K562 (cell line): ENCODE measurements around the gene STEAP2. TPM values are rescaled to one million over a fixed set of nuclear protein-coding genes. Genes with fewer than 3 reads are reported as not detected.
A peak's percentile ranks its signal among the peaks of the same experiment; 100 is the strongest.

Experiments used
- BCOR ChIP-seq: fragments of 450-650 bp; IDR thresholded peaks from 2 replicates; pipeline ENCODE4 v1.6.1; 2016
- BDP1 ChIP-seq: IDR thresholded peaks from 3 replicates; pipeline ENCODE4 v1.6.1; 2011; ENCODE audit not compliant: insufficient read length, insufficient read depth
- HMGN3 ChIP-seq: IDR thresholded peaks from 2 replicates; pipeline ENCODE4 v1.6.1; 2011; ENCODE audit warnings: borderline replicate concordance, low read depth, mild to moderate bottlenecking, mixed read lengths, low read length; ENCODE audit not compliant: insufficient read length; ENCODE audit errors: extremely low read depth
- MEIS2 ChIP-seq: fragments of 450-650 bp; IDR thresholded peaks from 2 replicates; pipeline ENCODE4 v1.6.1; 2014; ENCODE audit warnings: mild to moderate bottlenecking; ENCODE audit not compliant: partially characterized antibody
- NFIC ChIP-seq: fragments of 450-650 bp; IDR thresholded peaks from 2 replicates; pipeline ENCODE4 v1.6.1; 2017; ENCODE audit warnings: mild to moderate bottlenecking, inconsistent platforms
- NRF1 ChIP-seq, 2 experiments: fragments of 450-650 bp; IDR thresholded peaks in 1 of 2; conservative IDR thresholded peaks in 1 of 2; 2 replicates each; pipeline ENCODE4 v1.6.1; 2014; ENCODE audit warnings: mild to moderate bottlenecking in 2 of 2
- RBM34 ChIP-seq: fragments of 200-400 bp; formaldehyde crosslinking; IDR thresholded peaks from 2 replicates; pipeline ENCODE4 v1.6.1; 2018; ENCODE audit warnings: low read length, borderline replicate concordance; ENCODE audit not compliant: insufficient read depth
- TAF9B ChIP-seq: fragments of 450-650 bp; IDR thresholded peaks from 2 replicates; pipeline ENCODE4 v1.6.1; 2018; ENCODE audit warnings: mild to moderate bottlenecking; ENCODE audit not compliant: partially characterized antibody
- TBP ChIP-seq: optimal IDR thresholded peaks from 2 replicates; pipeline ENCODE3; 2011; ENCODE audit warnings: low read depth, low read length, improper control_type of control experiment
- TRIM28 ChIP-seq: fragments of 450-650 bp; IDR thresholded peaks from 2 replicates; pipeline ENCODE4 v1.6.1; 2017
- ZZZ3 ChIP-seq: fragments of 450-650 bp; IDR thresholded peaks from 2 replicates; pipeline ENCODE4 v1.6.1; 2016; ENCODE audit warnings: antibody characterized with exemption, mild to moderate bottlenecking, moderate library complexity
- polyA plus RNA-seq, 8 experiments: library from polyadenylated mRNA; depleted of rRNA in 4 of 8; stranded (reverse) in 5 of 8; unstranded in 3 of 8; fragments of >200 nt; fragmentation: Nextera tagmentation in 2 of 8; fragmentation: Illumina TruSeq in 1 of 8; extraction: Ambion mirVana in 2 of 8; extraction: Trizol in 1 of 8; gene quantifications; 2 replicates each; pipeline versions ENCODE4 v1.2.1 to v1.2.3, GENCODE V29; 2011 to 2014; ENCODE audit warnings: inconsistent platforms in 1 of 8, missing spikeins in 1 of 8
- total RNA-seq, 7 experiments: library from RNA; depleted of rRNA in 6 of 7; stranded (reverse); fragments of >200 nt in 6 of 7; fragmentation: Illumina TruSeq in 2 of 7; extraction: Trizol in 2 of 7; gene quantifications; 2 replicates each; pipeline versions ENCODE4 v1.2.1 to v1.2.3, GENCODE V29; 2011 to 2021; ENCODE audit warnings: low replicate concordance in 1 of 7
- TF ChIP-seq, protein P1 (sequence below): sonication (generic); formaldehyde crosslinking; IDR thresholded peaks from 2 replicates; pipeline ENCODE4 v1.8.1; 2023; ENCODE audit warnings: mild to moderate bottlenecking, missing genetic modification reagents
- TF ChIP-seq, protein P2 (sequence below): fragments of 450-650 bp; formaldehyde crosslinking; IDR thresholded peaks from 2 replicates; pipeline ENCODE4 v1.4.0; 2020; ENCODE audit warnings: mild to moderate bottlenecking, moderate library complexity
- TF ChIP-seq, protein P3 (sequence below): fragments of 250-450 bp; sonication (Bioruptor Pico); IDR thresholded peaks from 2 replicates; pipeline ENCODE4 v1.8.0; 2022; ENCODE audit warnings: moderate library complexity, mild to moderate bottlenecking, inconsistent platforms
- TF ChIP-seq, protein P4 (sequence below): sonication (generic); formaldehyde crosslinking; IDR thresholded peaks from 2 replicates; pipeline ENCODE4 v1.8.0; 2022; ENCODE audit warnings: mild to moderate bottlenecking, missing genetic modification reagents

STEAP2 gene
- total and polyA plus RNA-seq, 9 of the 15 experiments (the other 6 are each of a cell fraction or from before 2014, with no cell fraction given): 0.02 to 0.03 TPM; not detected in 7

DNA sequence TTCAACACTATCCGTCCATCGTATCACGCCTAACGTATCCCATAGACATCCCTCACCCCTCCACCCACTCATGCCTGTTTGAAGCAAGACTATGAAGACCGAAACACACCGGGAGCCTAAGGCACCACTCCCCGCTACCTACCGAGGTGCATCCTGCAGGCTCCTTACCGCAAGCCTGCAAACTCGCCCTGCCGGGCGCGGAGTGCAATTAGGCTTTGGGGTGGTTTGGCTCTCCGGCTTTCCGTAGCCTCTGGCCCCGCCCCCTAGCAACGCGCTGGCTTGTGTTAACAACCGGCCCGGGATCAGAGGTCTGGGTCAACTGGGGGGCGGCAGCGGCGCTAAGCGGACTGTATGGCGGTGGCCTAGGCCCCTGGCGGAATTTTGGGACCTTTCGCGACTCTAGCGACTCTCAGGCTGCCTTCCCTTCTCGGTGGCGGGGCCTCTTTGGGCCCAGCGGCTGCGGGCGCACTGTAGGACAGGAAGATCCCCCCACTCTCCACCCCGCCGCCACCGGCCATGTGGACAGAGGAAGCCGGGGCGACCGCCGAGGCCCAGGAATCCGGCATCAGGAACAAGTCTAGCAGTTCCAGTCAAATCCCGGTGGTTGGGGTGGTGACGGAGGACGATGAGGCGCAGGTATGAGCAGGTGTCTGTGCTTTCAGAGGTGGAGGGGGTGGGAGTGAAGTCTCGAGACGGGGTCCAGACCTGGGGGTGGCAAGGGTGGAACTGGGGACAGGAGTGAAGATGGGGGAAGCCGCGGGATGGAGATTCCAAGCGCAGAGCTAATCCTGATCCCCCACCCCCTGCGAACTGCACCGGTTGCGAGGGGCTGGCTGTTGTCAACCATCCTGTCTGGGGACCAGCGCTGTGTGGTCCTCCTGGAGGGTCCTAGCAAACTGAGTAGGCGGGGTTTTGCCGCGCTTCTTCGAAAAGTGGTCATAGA, 33.6 kb downstream of the STEAP2 start, which contains the start of gene CFAP69 (continued):
- TF ChIP-seq, protein P1, sequence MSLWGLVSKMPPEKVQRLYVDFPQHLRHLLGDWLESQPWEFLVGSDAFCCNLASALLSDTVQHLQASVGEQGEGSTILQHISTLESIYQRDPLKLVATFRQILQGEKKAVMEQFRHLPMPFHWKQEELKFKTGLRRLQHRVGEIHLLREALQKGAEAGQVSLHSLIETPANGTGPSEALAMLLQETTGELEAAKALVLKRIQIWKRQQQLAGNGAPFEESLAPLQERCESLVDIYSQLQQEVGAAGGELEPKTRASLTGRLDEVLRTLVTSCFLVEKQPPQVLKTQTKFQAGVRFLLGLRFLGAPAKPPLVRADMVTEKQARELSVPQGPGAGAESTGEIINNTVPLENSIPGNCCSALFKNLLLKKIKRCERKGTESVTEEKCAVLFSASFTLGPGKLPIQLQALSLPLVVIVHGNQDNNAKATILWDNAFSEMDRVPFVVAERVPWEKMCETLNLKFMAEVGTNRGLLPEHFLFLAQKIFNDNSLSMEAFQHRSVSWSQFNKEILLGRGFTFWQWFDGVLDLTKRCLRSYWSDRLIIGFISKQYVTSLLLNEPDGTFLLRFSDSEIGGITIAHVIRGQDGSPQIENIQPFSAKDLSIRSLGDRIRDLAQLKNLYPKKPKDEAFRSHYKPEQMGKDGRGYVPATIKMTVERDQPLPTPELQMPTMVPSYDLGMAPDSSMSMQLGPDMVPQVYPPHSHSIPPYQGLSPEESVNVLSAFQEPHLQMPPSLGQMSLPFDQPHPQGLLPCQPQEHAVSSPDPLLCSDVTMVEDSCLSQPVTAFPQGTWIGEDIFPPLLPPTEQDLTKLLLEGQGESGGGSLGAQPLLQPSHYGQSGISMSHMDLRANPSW (CRISPR knock-in tag): no peak
- TF ChIP-seq RBM34 (no peak), NFIC (no peak), TRIM28 (no peak), NRF1 (conservative IDR thresholded peaks at IDR 0.05 in 1 of 2, IDR thresholded peaks at IDR 0.05 in 1 of 2) (no peak; a peak in 1 of 4 replicates), TBP (peak; percentile 67), HMGN3 (no peak), BCOR (no peak; the same call in 1 of the 2 replicates), BDP1 (no peak), ZZZ3 (0 out of 2 replicates have a peak, but pooled peaks have one; percentile 58), TAF9B (no peak), MEIS2 (no peak)
- TF ChIP-seq, protein P2, sequence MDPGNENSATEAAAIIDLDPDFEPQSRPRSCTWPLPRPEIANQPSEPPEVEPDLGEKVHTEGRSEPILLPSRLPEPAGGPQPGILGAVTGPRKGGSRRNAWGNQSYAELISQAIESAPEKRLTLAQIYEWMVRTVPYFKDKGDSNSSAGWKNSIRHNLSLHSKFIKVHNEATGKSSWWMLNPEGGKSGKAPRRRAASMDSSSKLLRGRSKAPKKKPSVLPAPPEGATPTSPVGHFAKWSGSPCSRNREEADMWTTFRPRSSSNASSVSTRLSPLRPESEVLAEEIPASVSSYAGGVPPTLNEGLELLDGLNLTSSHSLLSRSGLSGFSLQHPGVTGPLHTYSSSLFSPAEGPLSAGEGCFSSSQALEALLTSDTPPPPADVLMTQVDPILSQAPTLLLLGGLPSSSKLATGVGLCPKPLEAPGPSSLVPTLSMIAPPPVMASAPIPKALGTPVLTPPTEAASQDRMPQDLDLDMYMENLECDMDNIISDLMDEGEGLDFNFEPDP (CRISPR knock-in tag): no peak
- TF ChIP-seq, protein P3, sequence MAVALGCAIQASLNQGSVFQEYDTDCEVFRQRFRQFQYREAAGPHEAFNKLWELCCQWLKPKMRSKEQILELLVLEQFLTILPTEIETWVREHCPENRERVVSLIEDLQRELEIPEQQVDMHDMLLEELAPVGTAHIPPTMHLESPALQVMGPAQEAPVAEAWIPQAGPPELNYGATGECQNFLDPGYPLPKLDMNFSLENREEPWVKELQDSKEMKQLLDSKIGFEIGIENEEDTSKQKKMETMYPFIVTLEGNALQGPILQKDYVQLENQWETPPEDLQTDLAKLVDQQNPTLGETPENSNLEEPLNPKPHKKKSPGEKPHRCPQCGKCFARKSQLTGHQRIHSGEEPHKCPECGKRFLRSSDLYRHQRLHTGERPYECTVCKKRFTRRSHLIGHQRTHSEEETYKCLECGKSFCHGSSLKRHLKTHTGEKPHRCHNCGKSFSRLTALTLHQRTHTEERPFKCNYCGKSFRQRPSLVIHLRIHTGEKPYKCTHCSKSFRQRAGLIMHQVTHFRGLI (CRISPR knock-in tag): no peak
- TF ChIP-seq, protein P4, sequence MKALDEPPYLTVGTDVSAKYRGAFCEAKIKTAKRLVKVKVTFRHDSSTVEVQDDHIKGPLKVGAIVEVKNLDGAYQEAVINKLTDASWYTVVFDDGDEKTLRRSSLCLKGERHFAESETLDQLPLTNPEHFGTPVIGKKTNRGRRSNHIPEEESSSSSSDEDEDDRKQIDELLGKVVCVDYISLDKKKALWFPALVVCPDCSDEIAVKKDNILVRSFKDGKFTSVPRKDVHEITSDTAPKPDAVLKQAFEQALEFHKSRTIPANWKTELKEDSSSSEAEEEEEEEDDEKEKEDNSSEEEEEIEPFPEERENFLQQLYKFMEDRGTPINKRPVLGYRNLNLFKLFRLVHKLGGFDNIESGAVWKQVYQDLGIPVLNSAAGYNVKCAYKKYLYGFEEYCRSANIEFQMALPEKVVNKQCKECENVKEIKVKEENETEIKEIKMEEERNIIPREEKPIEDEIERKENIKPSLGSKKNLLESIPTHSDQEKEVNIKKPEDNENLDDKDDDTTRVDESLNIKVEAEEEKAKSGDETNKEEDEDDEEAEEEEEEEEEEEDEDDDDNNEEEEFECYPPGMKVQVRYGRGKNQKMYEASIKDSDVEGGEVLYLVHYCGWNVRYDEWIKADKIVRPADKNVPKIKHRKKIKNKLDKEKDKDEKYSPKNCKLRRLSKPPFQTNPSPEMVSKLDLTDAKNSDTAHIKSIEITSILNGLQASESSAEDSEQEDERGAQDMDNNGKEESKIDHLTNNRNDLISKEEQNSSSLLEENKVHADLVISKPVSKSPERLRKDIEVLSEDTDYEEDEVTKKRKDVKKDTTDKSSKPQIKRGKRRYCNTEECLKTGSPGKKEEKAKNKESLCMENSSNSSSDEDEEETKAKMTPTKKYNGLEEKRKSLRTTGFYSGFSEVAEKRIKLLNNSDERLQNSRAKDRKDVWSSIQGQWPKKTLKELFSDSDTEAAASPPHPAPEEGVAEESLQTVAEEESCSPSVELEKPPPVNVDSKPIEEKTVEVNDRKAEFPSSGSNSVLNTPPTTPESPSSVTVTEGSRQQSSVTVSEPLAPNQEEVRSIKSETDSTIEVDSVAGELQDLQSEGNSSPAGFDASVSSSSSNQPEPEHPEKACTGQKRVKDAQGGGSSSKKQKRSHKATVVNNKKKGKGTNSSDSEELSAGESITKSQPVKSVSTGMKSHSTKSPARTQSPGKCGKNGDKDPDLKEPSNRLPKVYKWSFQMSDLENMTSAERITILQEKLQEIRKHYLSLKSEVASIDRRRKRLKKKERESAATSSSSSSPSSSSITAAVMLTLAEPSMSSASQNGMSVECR (CRISPR knock-in tag): peak; percentile 67; the same call in 1 of the 2 replicates
